Measurements from ENCODE around the gene SLC16A8. TPM values are rescaled to one million over a fixed set of nuclear protein-coding genes. Genes with fewer than 3 reads are reported as not detected.

The SLC16A8 gene
- total and polyA plus RNA-seq, 10 of the 15 experiments (the other 5 are each of a cell fraction or from before 2014, with no cell fraction given): not detected

DNA sequence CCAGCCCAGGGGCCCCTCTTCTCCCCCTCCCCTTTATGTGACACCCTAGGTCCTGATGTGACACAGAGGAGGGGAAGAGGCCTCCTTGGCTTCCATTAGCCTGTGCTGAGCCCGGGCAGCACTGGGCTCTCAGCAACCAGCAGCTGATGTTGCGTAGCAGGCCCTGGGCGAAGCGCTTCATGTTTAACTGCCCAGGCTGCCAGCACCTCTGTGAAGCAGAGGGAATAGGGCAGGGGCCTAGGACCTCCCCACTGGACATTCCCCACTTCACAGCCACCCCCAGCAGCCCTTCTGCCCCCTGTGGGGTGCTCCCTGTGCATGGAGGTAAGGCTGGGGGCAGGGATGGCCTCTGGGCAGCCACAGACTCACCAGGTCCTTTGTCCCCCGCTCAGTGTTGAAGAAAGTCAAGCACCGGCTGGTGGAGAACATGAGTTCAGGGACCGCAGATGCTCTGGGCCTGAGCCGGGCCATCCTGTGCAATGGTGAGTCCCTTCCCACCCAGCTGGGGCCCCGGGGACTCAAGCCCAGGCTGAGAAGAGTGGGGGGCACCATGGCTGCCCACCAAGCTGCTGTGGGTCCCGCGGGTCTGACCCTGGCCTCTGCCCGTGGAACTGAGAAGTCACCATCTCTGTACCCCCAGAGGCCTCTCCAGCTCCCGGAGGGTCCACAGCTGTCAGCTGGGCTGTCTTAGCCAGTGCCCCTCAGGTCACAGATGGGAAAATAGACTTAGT lies 15.2 kb downstream of the SLC16A8 start (continued):
- TF ChIP-seq, protein P1, sequence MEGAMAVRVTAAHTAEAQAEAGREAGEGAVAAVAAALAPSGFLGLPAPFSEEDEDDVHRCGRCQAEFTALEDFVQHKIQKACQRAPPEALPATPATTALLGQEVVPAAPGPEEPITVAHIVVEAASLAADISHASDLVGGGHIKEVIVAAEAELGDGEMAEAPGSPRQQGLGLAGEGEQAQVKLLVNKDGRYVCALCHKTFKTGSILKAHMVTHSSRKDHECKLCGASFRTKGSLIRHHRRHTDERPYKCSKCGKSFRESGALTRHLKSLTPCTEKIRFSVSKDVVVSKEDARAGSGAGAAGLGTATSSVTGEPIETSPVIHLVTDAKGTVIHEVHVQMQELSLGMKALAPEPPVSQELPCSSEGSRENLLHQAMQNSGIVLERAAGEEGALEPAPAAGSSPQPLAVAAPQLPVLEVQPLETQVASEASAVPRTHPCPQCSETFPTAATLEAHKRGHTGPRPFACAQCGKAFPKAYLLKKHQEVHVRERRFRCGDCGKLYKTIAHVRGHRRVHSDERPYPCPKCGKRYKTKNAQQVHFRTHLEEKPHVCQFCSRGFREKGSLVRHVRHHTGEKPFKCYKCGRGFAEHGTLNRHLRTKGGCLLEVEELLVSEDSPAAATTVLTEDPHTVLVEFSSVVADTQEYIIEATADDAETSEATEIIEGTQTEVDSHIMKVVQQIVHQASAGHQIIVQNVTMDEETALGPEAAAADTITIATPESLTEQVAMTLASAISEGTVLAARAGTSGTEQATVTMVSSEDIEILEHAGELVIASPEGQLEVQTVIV (IDR thresholded peaks at IDR 0.05; ENCODE audit: borderline replicate concordance, partially characterized antibody): no peak
- TF ChIP-seq, protein P2, sequence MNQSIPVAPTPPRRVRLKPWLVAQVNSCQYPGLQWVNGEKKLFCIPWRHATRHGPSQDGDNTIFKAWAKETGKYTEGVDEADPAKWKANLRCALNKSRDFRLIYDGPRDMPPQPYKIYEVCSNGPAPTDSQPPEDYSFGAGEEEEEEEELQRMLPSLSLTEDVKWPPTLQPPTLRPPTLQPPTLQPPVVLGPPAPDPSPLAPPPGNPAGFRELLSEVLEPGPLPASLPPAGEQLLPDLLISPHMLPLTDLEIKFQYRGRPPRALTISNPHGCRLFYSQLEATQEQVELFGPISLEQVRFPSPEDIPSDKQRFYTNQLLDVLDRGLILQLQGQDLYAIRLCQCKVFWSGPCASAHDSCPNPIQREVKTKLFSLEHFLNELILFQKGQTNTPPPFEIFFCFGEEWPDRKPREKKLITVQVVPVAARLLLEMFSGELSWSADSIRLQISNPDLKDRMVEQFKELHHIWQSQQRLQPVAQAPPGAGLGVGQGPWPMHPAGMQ (IDR thresholded peaks at IDR 0.05; ENCODE audit: borderline replicate concordance): no peak
- TF ChIP-seq ETV6 (conservative IDR thresholded peaks at IDR 0.05 in 1 of 2, IDR thresholded peaks at IDR 0.05 in 1 of 2; ENCODE audit: borderline replicate concordance in 1 of 2, low read depth in 1 of 2) (no peak), WRNIP1 (IDR thresholded peaks at IDR 0.05; ENCODE audit: borderline replicate concordance, low read depth, low read length) (no peak)

DNA sequence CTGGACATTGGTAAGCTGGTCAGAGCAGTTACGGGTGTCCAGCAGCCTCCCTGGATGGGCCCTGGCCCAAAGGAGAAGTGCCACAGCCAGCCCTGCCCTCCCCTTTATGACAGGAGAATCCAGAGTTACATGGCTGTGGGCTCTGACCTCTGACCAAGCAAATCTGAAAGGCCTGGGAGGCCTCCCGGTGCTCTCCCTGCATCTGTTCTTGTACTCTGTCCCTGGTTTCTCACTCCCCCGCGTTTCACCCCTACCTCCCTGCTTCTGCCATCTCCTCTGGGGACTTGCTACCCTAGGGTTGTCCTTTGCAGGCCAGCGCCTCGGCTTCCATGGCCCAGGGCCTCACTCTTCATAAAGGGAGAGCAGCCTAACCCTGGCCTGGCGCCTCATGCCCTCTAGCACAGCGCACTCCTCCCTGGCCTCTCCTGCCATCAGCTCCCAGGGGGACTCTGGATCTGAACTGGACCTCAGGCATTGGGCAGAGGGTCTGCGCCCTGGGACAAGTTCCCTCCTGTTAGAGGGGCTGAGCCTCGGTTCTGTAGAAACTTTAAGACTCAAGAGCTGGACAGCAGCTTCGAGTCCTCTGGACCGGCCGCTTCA lies 16.1 kb downstream of the SLC16A8 start:
- WGBS (ENCODE audit: insufficient coverage, insufficient replicate concordance, low lambda C conversion rate, missing lambda C conversion rate): 91% methylated on average over 13 of the region's 13 CpGs
- Histone ChIP-seq H3K27ac (ENCODE audit: control insufficient read depth, insufficient read depth) (no peak overlapping the region), H3K4me2 (ENCODE audit: control insufficient read depth, insufficient read depth) (no peak overlapping the region), H3K9me3 (replicated peaks; ENCODE audit: control insufficient read depth, insufficient read depth, low read length) (no peaks in the 10 kb centered on the region), H3K36me3 (ENCODE audit: control insufficient read depth in 2 of 2, insufficient read depth in 2 of 2, low read length in 1 of 2) (no peaks in the 10 kb centered on the region; a peak in 3 of 4 replicates), H3K9ac (ENCODE audit: control insufficient read depth, insufficient read depth, low read length) (no peak overlapping the region), H2AFZ (ENCODE audit: control insufficient read depth, low read depth, low read length) (no peak overlapping the region), H3K79me2 (ENCODE audit: control insufficient read depth, insufficient read depth, low read length) (no peaks in the 10 kb centered on the region), H3K27me3 (replicated peaks in 1 of 2; ENCODE audit: control insufficient read depth in 2 of 2, insufficient read depth in 2 of 2, low read length in 1 of 2) (no peaks in the 10 kb centered on the region), H4K20me1 (ENCODE audit: control insufficient read depth, insufficient read depth) (no peaks in the 10 kb centered on the region), H3K4me3 (no peak overlapping the region), H3K4me1 (ENCODE audit: control insufficient read depth, insufficient read depth, low read length) (no peaks in the 10 kb centered on the region)
- ChIA-PET CTCF (interaction anchor here (3.1 kb wide), 1 partner anchor 15 kb away, joined by 17 read pairs; no protein-coding TSS in a partner anchor), POLR2A (no interaction called here), SMC1A (ENCODE audit: uncharacterized antibody, unreplicated experiment) (interaction anchor here (0.9 kb wide), 1 partner anchor 61 kb away, joined by 3 read pairs; no protein-coding TSS in a partner anchor), RAD21 (ENCODE audit: unreplicated experiment) (interaction anchor here (0.6 to 1.0 kb wide), 3 partner anchors 15 to 568 kb away, joined by 3 to 4 read pairs (median 4); no protein-coding TSS in a partner anchor)
- DNase-seq (ENCODE audit: low read depth, low spot score): no peak
- FAIRE-seq: no peak
- ATAC-seq: no peak
- intact Hi-C loops (cut with micrococcal nuclease; ENCODE audit: unreplicated experiment) (no loop called here), in situ Hi-C loops (cut with MboI) (no loop called here)
- TF ChIP-seq, protein P3, sequence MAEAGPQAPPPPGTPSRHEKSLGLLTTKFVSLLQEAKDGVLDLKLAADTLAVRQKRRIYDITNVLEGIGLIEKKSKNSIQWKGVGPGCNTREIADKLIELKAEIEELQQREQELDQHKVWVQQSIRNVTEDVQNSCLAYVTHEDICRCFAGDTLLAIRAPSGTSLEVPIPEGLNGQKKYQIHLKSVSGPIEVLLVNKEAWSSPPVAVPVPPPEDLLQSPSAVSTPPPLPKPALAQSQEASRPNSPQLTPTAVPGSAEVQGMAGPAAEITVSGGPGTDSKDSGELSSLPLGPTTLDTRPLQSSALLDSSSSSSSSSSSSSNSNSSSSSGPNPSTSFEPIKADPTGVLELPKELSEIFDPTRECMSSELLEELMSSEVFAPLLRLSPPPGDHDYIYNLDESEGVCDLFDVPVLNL (IDR thresholded peaks at IDR 0.05; ENCODE audit: low read depth, low read length): no peak
- TF ChIP-seq RELA (IDR thresholded peaks at IDR 0.05; ENCODE audit: borderline replicate concordance, partially characterized antibody): no peak
- TF ChIP-seq, protein P4, sequence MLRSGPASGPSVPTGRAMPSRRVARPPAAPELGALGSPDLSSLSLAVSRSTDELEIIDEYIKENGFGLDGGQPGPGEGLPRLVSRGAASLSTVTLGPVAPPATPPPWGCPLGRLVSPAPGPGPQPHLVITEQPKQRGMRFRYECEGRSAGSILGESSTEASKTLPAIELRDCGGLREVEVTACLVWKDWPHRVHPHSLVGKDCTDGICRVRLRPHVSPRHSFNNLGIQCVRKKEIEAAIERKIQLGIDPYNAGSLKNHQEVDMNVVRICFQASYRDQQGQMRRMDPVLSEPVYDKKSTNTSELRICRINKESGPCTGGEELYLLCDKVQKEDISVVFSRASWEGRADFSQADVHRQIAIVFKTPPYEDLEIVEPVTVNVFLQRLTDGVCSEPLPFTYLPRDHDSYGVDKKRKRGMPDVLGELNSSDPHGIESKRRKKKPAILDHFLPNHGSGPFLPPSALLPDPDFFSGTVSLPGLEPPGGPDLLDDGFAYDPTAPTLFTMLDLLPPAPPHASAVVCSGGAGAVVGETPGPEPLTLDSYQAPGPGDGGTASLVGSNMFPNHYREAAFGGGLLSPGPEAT (IDR thresholded peaks at IDR 0.05; ENCODE audit: low read depth): no peak
- TF ChIP-seq, protein P5, sequence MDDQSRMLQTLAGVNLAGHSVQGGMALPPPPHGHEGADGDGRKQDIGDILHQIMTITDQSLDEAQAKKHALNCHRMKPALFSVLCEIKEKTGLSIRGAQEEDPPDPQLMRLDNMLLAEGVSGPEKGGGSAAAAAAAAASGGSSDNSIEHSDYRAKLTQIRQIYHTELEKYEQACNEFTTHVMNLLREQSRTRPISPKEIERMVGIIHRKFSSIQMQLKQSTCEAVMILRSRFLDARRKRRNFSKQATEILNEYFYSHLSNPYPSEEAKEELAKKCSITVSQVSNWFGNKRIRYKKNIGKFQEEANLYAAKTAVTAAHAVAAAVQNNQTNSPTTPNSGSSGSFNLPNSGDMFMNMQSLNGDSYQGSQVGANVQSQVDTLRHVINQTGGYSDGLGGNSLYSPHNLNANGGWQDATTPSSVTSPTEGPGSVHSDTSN (IDR thresholded peaks at IDR 0.05; ENCODE audit: insufficient replicate concordance, low read depth, low read length): no peak
- BruUV-seq (replicated peaks): no TSS peak

Data from GM12878 (cell line).